CMK (cell line): Measurements from ENCODE around the gene SPIN3.
"Not testable (repeated sequence)": the region's sequence is repeated elsewhere in the genome, so short reads cannot be mapped to it uniquely, and the experiment has no call there.

Source experiments
- DNase-seq: peaks from one replicate; pipeline ENCODE4 v3.0.0-alpha.2; 2010; ENCODE audit warnings: low read depth

SPIN3 gene

GRCh38 chrX:56995271-56995994 is at the start of gene SPIN3:
Gene SPIN3, minus strand, starts transcription at chrX:56995541. Its CDS starts 594 bp downstream, at chrX:56994947.
- peak; percentile 72 for DNase-seq

GRCh38 chrX:57044245-57044644 is 48.9 kb upstream of the SPIN3 start:
- DNase-seq = no peak

- DNase-seq = not testable (repeated sequence)
Observed at GRCh38 chrX:57037265-57037664, 41.9 kb upstream of the SPIN3 start.

GRCh38 chrX:56994375-56995270 is 718 bp downstream of the SPIN3 start:
- DNase-seq = no peak

GRCh38 chrX:56987741-56988140 is 7.6 kb downstream of the SPIN3 start:
- DNase-seq = no peak

GRCh38 chrX:56986138-56986537 is 9.2 kb downstream of the SPIN3 start:
- no peak for DNase-seq

GRCh38 chrX:56978172-56978571 is 17.2 kb downstream of the SPIN3 start:
- DNase-seq = no peak

- no peak for DNase-seq
Observed at GRCh38 chrX:56975611-56976010, 19.7 kb downstream of the SPIN3 start.

GRCh38 chrX:56974408-56974807 is 20.9 kb downstream of the SPIN3 start:
- no peak for DNase-seq

GRCh38 chrX:56969559-56969958 is 25.8 kb downstream of the SPIN3 start:
- no peak for DNase-seq

GRCh38 chrX:56968980-56969379 is 26.4 kb downstream of the SPIN3 start:
- no peak for DNase-seq

- no peak for DNase-seq
Observed at GRCh38 chrX:56963377-56963776, 32.0 kb downstream of the SPIN3 start.

- DNase-seq = no peak
Observed at GRCh38 chrX:56947699-56948098, 47.6 kb downstream of the SPIN3 start.

- not testable (repeated sequence) for DNase-seq
Observed at GRCh38 chrX:56946201-56946600, 49.1 kb downstream of the SPIN3 start.

- not testable (repeated sequence) for DNase-seq
Observed at GRCh38 chrX:56945226-56945625, 50.1 kb downstream of the SPIN3 start.

- no peak for DNase-seq
Observed at GRCh38 chrX:56943264-56943663, 52.1 kb downstream of the SPIN3 start.
